Activated CD8-positive, alpha-beta memory T cell treated with anti-CD3 and anti-CD28 coated beads, Interleukin-2, amount 50 U/mL, for 4 hours (primary cell): ENCODE data around the gene RASSF4.

Experiments
- DNase-seq: peaks from one replicate; pipeline ENCODE4 v3.0.0-alpha.2; 2020

The RASSF4 gene, protein sequence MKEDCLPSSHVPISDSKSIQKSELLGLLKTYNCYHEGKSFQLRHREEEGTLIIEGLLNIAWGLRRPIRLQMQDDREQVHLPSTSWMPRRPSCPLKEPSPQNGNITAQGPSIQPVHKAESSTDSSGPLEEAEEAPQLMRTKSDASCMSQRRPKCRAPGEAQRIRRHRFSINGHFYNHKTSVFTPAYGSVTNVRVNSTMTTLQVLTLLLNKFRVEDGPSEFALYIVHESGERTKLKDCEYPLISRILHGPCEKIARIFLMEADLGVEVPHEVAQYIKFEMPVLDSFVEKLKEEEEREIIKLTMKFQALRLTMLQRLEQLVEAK

DNA sequence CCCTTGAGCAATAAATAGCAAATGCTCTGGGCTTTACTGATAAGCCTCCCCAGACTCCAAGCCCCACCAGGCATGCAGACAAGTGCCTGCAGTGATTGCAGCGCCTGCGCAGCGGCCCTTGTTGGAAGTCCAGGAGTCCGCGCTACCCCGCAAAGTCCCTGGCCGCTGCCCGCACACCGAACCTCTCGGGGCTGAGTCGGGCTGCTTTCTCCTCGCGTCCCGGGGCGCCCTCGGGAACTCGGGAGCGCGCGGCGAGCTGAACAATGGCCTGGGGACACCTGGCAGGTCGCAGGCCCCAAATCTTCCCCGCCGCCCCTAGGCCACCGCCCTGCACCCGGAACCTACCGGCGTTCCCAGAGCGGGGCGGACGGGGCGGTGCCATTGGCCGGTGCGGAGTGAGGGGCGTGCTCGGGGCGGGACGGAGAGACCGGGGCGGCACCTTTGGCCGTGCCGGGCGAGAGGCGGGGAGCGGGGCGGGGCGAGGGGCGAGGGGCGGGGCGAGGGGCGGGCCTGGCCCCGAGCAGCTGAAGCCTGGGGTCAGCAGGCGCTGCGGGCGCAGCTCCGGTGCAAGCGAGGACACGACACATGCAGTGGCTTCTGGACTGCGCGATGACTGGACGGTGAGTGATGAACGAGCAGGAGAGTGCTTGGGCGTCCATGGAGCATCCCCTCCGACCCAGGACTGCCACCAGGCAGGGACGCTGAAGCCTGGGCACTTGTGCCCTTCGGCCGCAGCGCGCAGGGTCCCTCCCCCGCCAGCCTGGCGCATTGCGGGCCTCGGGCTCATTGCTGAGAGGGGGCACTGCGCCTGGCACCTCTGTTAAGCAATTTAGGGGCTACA, at the start of gene RASSF4:
Gene RASSF4 (plus strand): TSS at position 556 of the 841 bp plus-strand sequence. CDS start 10,401 bp downstream, outside the sequence.
- DNase-seq, result peak; percentile 94

DNA sequence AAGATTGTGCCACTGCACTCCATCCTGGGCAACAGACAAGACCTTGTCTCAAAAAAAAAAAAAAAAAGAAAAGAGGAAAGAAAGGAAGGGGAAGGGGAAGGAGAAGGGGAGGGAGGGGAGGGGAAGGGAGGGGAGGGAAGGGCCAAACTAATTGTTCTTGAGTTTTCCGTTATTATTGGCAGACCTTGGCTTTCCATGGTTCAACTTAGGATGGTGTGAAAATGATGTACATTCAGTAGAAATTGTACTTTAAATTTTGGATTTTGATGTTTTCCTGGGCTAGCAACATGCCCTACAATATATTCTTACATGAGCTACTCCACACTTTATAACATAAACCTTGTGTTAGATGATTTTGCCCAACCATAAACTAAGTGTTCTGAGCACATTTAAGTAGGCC, 49.7 kb upstream of the RASSF4 start:
- DNase-seq, result no peak

DNA sequence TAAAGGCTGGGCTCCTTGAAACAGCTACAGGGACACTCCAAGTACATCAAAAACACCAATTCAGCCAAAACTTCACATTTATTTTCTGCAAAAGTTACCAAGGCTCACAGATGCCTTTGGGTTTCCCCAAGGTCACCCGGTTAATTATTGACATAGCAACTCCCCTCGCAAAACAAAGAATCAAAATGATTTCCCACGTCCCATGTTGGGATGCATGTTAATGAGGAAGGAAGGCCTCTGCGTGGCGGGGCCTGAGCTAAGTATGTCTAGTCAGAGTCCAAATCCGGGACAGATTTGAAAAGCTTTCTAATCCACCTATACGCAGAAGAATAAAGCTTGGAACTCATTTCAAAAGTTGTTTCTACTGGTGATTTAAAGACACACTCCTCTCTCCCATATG, 49.0 kb upstream of the RASSF4 start:
- no peak for DNase-seq

DNA sequence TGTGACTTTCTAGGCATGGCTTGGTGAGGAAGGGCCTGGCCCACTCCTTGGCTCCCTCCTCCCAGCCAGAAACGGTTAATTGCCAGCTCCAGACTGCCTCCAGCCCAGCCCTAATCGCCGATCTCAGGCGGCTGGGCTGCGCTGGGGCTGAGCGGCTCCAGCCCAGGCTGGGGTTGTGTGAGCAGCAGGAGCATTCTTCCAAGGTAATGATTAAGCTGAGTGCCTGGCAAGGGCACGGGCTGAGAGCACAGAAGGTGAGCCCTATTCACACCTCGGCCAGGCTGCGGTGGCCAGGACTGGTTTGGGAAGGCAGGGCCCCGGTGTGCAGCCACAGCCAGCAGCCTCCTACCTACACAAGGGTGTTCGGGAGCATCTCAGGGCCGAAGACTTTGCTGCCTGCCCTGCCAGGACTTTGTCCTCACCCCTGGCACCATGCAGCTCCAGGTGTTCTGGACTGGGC, 48.5 kb upstream of the RASSF4 start, which contains the start of gene TMEM72:
Gene TMEM72 (plus strand): TSS at position 257 of the 460 bp plus-strand sequence. CDS start 176 bp downstream, at position 433.
- no peak for DNase-seq

DNA sequence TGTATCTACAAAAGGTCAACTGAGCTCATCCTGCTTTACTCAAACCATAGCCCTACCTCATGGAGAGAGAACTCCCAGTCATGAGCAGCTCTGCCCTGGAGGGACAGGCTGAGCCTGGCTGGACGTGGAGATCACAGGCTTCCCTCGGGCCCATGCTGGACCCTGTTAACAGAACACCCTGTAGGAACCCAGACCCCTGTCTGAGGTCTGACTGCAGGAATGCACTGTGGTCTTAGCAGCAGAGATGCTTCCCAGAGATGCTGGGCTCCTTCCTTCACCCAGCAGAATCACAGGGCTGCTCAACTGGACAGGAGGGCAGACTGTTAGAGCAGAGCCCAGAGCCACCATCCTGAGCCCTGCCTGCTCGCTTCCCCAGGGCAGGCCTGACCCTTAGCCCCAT, 47.7 kb upstream of the RASSF4 start:
- no peak for DNase-seq

DNA sequence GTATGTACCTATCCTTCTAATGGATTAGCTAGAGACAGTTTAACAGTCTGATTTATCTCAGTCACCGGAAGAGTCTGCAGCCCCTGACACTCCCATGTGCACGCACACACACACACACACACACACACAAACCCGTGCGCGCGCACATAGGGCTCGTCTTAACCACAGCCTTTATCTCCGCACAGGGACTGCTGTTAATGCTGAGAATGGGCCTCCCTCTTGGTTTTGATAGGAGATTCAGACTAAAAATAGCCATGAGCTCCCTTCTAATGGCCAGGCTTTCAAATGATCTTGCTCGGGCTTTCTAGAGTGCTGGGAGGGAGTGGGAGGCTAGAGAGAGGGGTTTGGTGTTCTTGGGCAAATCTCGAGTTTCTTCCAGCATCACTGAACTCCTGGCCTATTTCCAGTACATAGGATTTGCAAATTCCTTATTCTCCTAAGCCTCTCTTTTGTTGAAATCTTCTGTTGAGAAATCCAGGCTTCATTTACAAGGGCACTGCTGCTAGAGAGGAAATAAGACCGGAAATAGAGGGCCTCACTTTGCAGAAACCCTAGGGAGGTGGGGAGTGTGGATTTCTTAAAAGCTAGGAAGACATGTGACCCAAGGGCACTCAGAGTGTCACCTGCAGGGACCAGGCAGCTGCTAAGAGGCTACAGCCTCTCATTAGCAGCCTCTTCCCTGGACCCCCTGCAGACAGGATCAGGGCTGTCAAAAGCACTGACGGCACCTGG, 46.1 kb upstream of the RASSF4 start:
- DNase-seq, result peak; percentile 30

DNA sequence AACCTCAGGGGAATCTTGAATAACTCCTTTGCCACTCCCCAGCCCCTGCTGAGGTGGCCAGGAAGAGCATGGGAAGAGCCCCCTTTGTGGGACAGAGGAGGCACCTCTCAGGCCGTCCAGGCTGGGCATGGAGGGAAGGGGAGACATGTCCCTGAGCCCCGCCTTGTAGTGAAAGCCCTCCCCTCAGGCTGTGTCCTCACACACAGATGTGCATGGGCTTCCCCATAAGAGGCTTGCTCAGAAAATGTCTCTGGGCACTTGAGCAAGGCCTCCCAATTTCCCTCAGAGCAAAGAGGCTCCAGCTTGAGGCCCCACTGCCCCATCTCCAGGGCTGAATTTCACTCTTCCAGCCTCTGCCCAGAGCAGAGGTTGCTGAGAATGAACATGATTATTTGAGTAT, 44.7 kb upstream of the RASSF4 start:
- no peak for DNase-seq

DNA sequence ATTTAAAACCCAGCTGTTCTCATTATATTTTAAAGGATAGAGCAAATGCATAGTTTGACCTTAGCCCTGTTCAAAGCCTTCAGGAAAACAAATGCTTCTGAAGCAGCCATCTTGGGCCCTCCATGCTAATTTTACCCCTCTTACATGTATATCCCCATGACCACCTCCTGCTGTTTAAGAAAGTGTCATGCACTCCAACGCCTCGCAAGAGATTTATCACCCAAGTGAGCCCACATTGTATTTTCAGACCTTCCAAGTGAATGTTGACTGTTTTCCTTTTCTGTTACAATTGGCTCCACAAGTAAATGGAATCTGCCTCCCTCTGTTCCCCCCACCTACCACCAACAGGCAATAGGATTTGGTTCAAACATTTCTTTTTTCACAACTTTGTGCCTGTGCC, 43.2 kb upstream of the RASSF4 start:
- no peak for DNase-seq

DNA sequence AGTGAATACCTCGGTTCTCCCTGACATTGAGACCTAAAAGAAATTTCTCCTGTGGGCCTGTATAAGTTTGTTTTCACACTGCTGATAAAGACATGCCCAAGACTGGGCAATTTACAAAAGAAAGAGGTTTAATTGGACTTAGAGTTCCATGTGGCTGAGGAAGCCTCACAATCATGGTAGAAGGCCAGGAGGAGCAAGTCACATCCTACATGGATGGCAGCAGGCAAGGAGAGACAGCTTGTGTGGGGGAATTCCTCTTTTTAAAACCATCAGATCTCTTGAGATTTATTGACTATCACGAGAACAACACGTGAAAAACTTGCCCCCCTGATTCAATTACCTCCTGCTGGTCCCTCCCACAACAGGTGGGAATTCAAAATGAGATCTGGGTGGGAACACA, 41.8 kb upstream of the RASSF4 start:
- DNase-seq, result no peak

DNA sequence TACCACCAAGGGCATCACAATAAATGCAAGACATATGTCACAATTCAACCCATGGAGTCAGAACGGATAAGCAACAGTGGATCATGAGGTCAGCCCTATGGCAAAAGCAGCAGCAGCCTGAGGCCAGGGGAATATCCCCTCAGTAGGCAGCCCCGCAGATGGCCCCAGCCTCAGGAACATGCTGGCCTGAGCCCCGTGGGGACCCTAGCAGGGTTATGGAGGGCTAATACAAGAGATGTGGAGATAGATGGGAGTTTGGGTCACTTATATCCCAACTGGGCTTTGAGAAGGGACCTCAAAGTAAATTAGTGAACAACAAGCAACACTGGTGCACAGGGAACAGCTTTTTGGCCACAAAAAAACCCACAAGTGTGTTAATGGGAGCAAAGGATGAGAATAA, 39.4 kb upstream of the RASSF4 start:
- no peak for DNase-seq

DNA sequence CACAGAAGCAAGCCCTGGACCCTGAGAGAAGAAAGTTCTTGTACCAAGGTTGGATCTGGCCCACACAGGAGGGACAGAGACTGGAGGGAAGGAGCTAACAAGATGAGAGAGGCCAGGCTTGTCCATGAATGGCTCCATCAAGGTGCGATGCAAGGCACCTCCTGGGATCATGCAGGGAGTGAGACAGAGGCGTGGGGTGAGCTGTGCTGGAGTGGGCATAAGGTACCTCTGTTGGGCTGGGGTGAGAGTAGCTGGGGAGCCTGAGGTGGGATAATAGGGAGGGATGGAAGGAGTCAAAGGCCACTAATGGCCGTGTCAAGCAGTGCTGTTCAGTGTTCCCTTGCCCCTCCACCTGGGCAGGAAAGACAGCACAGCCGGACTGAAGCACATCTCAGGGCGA, 38.5 kb upstream of the RASSF4 start:
- DNase-seq, result no peak

DNA sequence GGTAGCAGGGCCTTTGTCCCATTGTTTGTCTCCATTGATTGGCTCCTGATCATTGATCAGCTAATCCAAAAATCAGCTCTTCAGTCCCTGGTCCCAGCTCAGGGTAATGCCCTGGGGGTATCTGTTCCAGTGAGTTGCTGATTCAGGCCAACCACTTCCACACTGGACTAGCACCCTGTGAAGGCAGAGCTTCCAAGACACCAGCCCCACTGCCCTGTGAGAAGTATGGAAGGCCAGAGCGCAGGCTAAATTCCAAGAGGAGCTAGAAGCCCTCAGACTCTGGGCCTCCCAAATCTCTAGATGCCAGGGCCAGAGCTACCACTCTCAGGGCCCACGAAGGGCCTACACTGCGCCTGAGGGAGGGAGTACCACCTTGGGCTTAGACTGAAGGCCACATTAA, 38.1 kb upstream of the RASSF4 start:
- DNase-seq, result no peak

DNA sequence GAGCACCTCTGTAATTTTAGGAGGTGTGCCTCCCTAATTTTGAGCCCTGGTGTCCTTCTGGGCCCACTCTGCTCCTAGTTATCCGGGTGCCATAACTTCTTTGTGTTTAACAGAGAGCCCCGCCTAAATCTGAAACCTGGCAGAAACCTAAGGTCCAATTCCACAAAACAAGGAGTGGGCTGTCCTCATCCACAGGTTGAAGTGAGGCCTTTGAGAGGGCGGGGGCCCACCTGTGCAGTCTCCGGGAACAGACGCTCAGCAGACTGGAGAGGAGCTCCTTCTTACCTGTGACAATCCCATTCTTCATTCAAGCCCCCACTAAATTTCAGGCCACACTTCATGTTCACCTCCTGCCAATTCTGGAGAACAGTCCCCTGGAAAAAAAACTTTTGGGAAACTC, 37.6 kb upstream of the RASSF4 start:
- DNase-seq, result no peak

DNA sequence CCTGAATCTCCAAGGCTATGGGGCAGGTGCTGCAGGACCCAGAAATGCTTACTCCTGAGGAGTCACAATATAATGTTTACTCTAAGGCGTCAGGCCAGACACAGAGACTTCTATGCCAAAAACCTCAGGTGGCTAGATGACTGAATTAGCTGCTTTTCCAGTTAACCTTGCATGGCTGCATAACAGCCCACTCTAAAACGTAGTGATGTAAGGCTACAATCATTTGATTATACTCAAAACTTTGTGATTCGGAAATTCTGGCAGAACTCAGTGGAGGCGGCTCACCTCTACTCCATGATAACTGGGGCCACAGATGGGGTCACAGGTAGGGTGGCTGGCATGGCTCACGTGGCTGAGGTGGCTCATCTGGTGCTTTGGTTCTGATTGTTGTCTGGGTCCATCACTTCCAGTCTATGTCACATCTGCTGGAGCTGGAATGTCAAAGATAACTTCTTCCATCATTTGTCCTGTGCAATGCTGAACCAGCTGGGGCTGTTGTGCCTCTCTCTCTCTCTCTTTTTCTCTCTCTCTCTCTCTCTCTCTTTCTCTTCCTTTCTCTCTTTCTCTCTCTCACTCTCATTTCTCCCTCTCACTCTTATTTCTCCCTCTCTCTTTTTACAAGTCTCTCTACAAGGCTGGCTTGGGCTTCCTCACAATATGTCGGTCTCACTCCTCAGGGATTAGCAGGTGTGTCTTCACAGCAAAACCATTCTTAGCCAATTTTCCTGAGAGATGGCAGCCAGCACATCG, 36.6 kb upstream of the RASSF4 start:
- DNase-seq, result no peak

DNA sequence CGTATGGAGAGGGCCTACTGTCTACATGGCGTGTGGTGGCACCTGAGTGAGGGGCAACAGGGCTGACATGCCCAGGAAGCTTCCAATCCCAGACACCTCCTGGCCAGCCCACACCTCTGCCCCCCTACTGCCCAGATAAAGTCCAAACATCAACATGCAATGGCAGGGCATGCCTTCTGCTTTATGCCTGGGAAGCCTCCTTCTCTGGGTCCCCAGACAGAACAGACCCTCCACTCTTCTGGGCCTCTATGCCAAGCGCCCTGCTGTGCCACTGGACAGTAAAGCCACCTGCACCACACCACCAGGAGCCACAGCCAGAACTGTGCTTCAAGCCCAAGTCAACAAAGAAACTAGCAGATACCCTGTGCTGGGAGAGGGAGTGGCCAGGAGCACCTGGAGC, 36.0 kb upstream of the RASSF4 start:
- no peak for DNase-seq

DNA sequence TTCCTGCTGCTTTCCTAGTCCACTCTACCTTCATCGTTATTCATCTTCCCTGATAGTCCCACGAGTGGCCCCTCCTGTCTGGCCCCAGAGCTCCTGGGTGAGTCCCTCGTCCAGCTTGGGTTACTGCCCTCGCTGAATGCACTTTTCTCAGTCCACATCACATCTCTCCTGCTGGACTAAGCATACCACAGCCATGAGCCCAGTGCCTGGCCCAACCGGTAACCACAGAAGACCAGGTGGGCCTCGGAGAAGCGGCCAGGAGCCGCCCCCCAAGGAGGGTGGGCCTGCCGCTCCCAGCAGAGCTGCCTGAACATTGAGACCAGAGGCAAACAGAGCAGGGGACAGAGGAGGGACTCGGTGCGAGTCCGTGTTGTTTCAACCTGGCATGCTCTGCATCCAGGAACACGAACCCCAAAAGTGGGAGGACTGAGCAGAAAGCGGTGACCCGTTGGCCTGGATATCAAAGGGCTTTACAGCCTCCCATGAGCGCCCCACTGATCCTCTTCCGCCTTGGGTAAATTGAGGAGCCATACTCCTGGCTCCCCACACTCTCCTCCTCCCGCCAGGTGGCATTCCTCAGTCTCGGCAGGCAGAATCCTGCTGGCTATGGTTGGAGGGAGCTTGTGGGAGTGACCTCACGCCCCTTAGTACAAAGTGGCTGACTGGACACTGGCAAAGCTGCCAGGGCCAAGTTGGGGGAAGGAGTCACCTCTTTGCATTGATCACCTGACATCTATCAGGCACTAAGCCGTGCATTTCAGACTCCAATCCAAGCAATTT, 35.2 kb upstream of the RASSF4 start:
- no peak for DNase-seq

DNA sequence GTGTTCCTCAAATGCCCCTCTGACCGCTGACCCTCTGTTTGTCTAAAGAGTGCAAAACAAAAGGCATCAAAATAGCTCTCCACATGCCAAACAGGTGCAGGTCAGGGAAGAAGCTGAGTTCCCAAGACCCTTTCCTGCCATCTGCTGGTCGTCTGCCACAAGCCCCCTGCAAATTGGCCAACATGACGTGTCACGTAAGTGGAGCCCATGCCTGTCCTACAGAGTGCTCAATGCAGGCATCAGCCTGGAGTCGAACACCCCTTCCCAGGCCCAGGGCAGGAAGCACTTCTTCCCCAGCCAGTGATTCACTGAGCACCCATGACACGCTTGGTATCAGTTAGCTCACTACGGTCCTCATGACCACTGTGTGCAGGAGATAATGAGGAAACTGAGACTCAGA, 34.4 kb upstream of the RASSF4 start:
- no peak for DNase-seq

DNA sequence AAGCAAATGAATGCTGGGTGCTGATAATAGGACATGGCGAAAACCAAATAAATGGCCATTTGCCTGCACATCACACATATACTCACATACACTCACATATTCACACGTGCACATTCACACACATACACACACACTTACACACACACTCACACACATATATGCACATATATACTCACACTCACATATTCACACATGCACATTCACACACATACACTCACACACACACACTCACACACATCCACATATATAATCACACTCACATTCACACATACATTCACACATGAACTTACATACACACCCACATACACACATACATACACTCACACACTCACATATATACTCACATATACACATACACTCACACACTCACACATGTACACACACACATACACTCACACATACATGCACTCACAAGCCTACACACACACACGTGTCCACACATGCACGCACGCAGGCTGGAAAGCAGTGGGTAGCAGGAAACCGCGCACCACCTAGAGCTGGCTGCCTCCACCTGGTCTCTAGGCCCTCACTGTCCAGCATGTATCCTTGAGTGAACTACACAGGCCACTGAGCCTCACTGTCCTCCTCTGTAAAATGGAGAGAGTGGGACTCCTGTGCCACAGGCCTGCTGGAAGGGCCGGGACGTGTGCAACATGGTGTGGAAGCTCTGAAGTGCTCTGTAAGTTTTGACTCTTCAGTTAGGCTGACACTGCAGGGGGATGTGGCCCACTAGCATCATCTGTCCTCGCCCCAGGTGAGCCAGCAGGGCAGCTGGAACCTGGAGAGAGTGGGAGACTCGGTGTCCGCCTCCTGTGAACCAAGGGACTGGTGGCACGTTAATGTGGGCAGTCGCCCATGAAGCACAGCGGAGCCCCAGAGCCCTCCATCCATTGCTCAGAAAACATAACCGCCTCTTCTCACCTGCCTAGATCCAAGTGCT, 33.5 kb upstream of the RASSF4 start:
- no peak for DNase-seq

DNA sequence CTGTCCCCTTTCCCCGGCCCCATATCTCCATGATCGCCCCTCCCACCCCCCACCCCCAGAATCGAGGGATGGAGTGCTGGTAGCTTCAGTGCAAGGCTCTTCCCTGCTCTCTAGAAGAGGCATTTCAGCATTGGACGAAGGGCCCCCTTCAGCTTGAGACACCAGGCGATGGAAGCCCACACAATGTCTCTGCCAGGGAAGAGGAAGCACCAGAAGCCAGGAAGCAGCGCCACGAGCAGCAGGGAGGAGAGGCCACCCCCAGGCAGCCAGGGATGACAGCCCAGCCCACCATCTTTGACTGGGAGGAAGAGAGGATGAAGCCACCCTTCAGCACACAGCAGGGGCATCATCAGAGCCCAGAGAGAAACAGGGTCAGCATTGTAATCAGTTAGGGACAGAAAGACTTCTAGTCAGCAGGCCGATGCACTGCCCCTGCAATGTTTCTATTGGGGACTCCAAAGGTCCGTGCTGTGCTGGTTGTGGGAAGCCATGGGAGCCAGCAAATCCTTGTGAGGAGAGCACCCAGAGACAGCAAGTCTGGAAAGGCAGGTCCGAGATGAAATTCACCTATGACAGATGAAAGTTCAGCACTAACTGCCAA, 32.8 kb upstream of the RASSF4 start:
- DNase-seq, result no peak

DNA sequence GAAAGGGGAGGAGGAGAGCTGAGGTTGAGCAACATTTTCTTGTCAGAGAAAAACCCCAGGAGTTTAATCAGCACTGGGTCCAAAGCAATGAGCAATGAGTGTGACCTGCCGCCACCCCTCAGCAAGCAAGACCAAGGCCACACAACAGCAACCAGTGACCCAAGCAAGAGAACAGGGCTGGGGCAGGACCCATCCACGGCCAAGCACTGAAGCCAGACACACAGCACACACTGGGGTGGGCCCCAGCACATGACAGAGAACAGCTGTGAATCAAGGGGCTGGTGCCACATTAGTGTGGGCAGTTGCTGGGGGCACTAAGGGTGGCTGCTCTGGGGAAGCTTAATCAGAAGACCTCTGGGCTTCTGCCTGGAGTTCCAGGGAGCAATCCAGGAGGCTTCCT, 32.2 kb upstream of the RASSF4 start:
- no peak for DNase-seq
